SKM-1 (cell line): ENCODE results near the gene NF2.

Source experiments
- DNase-seq: peaks from one replicate; lab custom pipeline; 2025; ENCODE audit not compliant: unreplicated experiment; lab: John Stamatoyannopoulos, UW

The NF2 gene

GRCh38 chr22:29740216-29740615 is 136.8 kb downstream of the NF2 start:
- DNase-seq = no peak

GRCh38 chr22:29741926-29742325 is 138.5 kb downstream of the NF2 start:
- no peak for DNase-seq

- DNase-seq = no peak
These were observed 138.9 kb downstream of the NF2 start for GRCh38 chr22:29742326-29742725.

- DNase-seq = no peak
These were observed 141.5 kb downstream of the NF2 start for GRCh38 chr22:29744902-29745301.

DNA sequence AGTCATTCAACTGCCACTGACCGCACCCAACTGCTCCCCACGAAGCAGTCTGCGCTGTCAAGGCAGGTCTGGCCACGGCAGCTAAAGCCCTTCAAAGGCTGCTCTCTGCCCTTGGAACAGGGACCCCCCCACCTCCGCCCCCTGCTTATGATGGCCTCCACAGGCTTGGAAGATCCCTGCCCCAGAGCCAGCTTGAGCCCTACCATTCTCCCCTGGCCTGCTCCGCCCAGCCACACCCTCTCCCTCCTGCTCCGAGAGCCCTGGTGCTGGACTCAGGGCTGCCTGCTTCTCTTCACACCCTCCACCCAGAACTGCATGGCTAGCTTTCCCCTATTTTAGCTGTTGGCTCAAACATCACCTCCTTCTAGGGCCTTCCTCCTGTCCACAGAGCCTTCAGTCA is 144.4 kb downstream of the NF2 start:
- DNase-seq = no peak
